HEK293 (cell line): Measurements from ENCODE around the gene ANGPTL2.

Source experiments
- BCL11A ChIP-seq: fragments of 450-650 bp; formaldehyde crosslinking; IDR thresholded peaks from 2 replicates; pipeline ENCODE4 v1.5.1; 2016; ENCODE audit warnings: low read depth, missing biosample characterization, missing genetic modification characterization
- FEZF1 ChIP-seq: fragments of 450-650 bp; formaldehyde crosslinking; IDR thresholded peaks from 2 replicates; pipeline ENCODE4 v1.5.1; 2016; ENCODE audit warnings: missing biosample characterization, missing genetic modification characterization
- GLIS1 ChIP-seq: fragments of 450-650 bp; formaldehyde crosslinking; IDR thresholded peaks from 2 replicates; pipeline ENCODE4 v1.5.1; 2016; ENCODE audit warnings: missing biosample characterization, missing genetic modification characterization
- GLIS2 ChIP-seq: fragments of 450-650 bp; formaldehyde crosslinking; IDR thresholded peaks from 2 replicates; pipeline ENCODE4 v1.5.1; 2016; ENCODE audit warnings: missing biosample characterization, missing genetic modification characterization
- KLF10 ChIP-seq: fragments of 450-650 bp; IDR thresholded peaks from 2 replicates; pipeline ENCODE4 v1.5.1; 2018; ENCODE audit warnings: missing biosample characterization, mild to moderate bottlenecking, missing genetic modification characterization
- KLF17 ChIP-seq: fragments of 450-650 bp; formaldehyde crosslinking; IDR thresholded peaks from 2 replicates; pipeline ENCODE4 v1.5.1; 2016; ENCODE audit warnings: missing biosample characterization, missing genetic modification characterization
- MEIS1 ChIP-seq: sonication (generic); formaldehyde crosslinking; IDR thresholded peaks from 2 replicates; pipeline ENCODE4 v1.8.1; 2022; ENCODE audit warnings: missing genetic modification reagents, mild to moderate bottlenecking, borderline replicate concordance
- MYNN ChIP-seq: fragments of 450-650 bp; formaldehyde crosslinking; IDR thresholded peaks from 2 replicates; pipeline ENCODE4 v1.5.1; 2016; ENCODE audit warnings: missing biosample characterization, missing genetic modification characterization, borderline replicate concordance
- PRDM2 ChIP-seq: fragments of 450-650 bp; formaldehyde crosslinking; IDR thresholded peaks from 2 replicates; pipeline ENCODE4 v1.5.1; 2016; ENCODE audit warnings: missing biosample characterization, missing genetic modification characterization, borderline replicate concordance
- PRDM4 ChIP-seq: fragments of 450-650 bp; formaldehyde crosslinking; IDR thresholded peaks from 2 replicates; pipeline ENCODE4 v1.5.1; 2017; ENCODE audit warnings: missing biosample characterization, missing genetic modification characterization
- SCRT1 ChIP-seq: fragments of 450-650 bp; formaldehyde crosslinking; IDR thresholded peaks from 2 replicates; pipeline ENCODE4 v1.5.1; 2016; ENCODE audit warnings: missing biosample characterization, missing genetic modification characterization, borderline replicate concordance
- SP2 ChIP-seq: fragments of 450-650 bp; formaldehyde crosslinking; IDR thresholded peaks from 2 replicates; pipeline ENCODE4 v1.5.1; 2016; ENCODE audit warnings: missing biosample characterization, missing genetic modification characterization
- ZBTB7A ChIP-seq: fragments of 450-650 bp; formaldehyde crosslinking; IDR thresholded peaks from 2 replicates; pipeline ENCODE4 v1.5.1; 2016; ENCODE audit warnings: low read depth, missing biosample characterization, missing genetic modification characterization
- ZFP41 ChIP-seq: fragments of 450-650 bp; formaldehyde crosslinking; IDR thresholded peaks from 2 replicates; pipeline ENCODE4 v1.5.1; 2016; ENCODE audit warnings: missing biosample characterization, missing genetic modification characterization, borderline replicate concordance
- ZNF133 ChIP-seq: fragments of 450-650 bp; formaldehyde crosslinking; IDR thresholded peaks from 2 replicates; pipeline ENCODE4 v1.5.1; 2016; ENCODE audit warnings: missing biosample characterization, missing genetic modification characterization
- ZNF16 ChIP-seq: fragments of 450-650 bp; formaldehyde crosslinking; IDR thresholded peaks from 2 replicates; pipeline ENCODE4 v1.5.1; 2016; ENCODE audit warnings: low read depth, missing biosample characterization, missing genetic modification characterization
- ZNF23 ChIP-seq: fragments of 450-650 bp; formaldehyde crosslinking; IDR thresholded peaks from 2 replicates; pipeline ENCODE4 v1.5.1; 2016; ENCODE audit warnings: missing biosample characterization, missing genetic modification characterization, borderline replicate concordance
- ZNF292 ChIP-seq: fragments of 450-650 bp; formaldehyde crosslinking; IDR thresholded peaks from 2 replicates; pipeline ENCODE4 v1.5.1; 2016; ENCODE audit warnings: low read depth, missing biosample characterization, missing genetic modification characterization, borderline replicate concordance
- ZNF335 ChIP-seq: fragments of 450-650 bp; formaldehyde crosslinking; conservative IDR thresholded peaks from 2 replicates; pipeline ENCODE4 v1.5.1; 2016; ENCODE audit warnings: missing biosample characterization, missing genetic modification characterization
- ZNF473 ChIP-seq: fragments of 450-650 bp; formaldehyde crosslinking; IDR thresholded peaks from 2 replicates; pipeline ENCODE4 v1.5.1; 2017; ENCODE audit warnings: missing biosample characterization, missing genetic modification characterization
- ZNF510 ChIP-seq: fragments of 450-650 bp; formaldehyde crosslinking; IDR thresholded peaks from 2 replicates; pipeline ENCODE4 v1.5.1; 2018; ENCODE audit warnings: mild to moderate bottlenecking, missing genetic modification characterization, missing biosample characterization; ENCODE audit not compliant: insufficient replicate concordance
- ZNF544 ChIP-seq: fragments of 450-650 bp; formaldehyde crosslinking; IDR thresholded peaks from 2 replicates; pipeline ENCODE4 v1.5.0; 2017; ENCODE audit warnings: missing biosample characterization, missing genetic modification characterization
- ZNF549 ChIP-seq: fragments of 450-650 bp; IDR thresholded peaks from 2 replicates; pipeline ENCODE4 v1.5.1; 2018; ENCODE audit warnings: missing biosample characterization, missing genetic modification characterization, mild to moderate bottlenecking, inconsistent platforms, moderate library complexity
- ZNF561 ChIP-seq: fragments of 450-650 bp; IDR thresholded peaks from 2 replicates; pipeline ENCODE4 v1.5.1; 2018; ENCODE audit warnings: missing biosample characterization, missing genetic modification characterization, borderline replicate concordance
- ZNF585B ChIP-seq: fragments of 450-650 bp; formaldehyde crosslinking; IDR thresholded peaks from 2 replicates; pipeline ENCODE4 v1.5.1; 2016; ENCODE audit warnings: missing biosample characterization, missing genetic modification characterization
- ZNF610 ChIP-seq: fragments of 450-650 bp; formaldehyde crosslinking; IDR thresholded peaks from 2 replicates; pipeline ENCODE4 v1.5.1; 2016; ENCODE audit warnings: missing biosample characterization, missing genetic modification characterization, borderline replicate concordance
- ZNF621 ChIP-seq: fragments of 450-650 bp; formaldehyde crosslinking; IDR thresholded peaks from 2 replicates; pipeline ENCODE4 v1.5.1; 2017; ENCODE audit warnings: missing biosample characterization, missing genetic modification characterization
- ZNF654 ChIP-seq: fragments of 450-650 bp; formaldehyde crosslinking; IDR thresholded peaks from 2 replicates; pipeline ENCODE4 v1.5.1; 2016; ENCODE audit warnings: low read depth, missing biosample characterization, missing genetic modification characterization
- ZNF660 ChIP-seq: fragments of 450-650 bp; IDR thresholded peaks from 2 replicates; pipeline ENCODE4 v1.5.1; 2018; ENCODE audit warnings: missing biosample characterization, mild to moderate bottlenecking, missing genetic modification characterization
- ZNF747 ChIP-seq: fragments of 450-650 bp; formaldehyde crosslinking; IDR thresholded peaks from 2 replicates; pipeline ENCODE4 v1.5.1; 2016; ENCODE audit warnings: missing biosample characterization, missing genetic modification characterization
- ZNF768 ChIP-seq: fragments of 450-650 bp; formaldehyde crosslinking; IDR thresholded peaks from 2 replicates; pipeline ENCODE4 v1.5.1; 2018; ENCODE audit warnings: missing biosample characterization, mild to moderate bottlenecking, missing genetic modification characterization
- ZSCAN23 ChIP-seq: fragments of 450-650 bp; formaldehyde crosslinking; IDR thresholded peaks from 2 replicates; pipeline ENCODE4 v1.5.1; 2016; ENCODE audit warnings: missing biosample characterization, missing genetic modification characterization

The ANGPTL2 gene

GRCh38 chr9:127122176-127123063 lies at the start of gene ANGPTL2 (continued):
- TF ChIP-seq ZNF544 (tag by site-specific recombination) (no peak), MYNN (tag by site-specific recombination) (no peak), ZNF561 (0 out of 2 replicates have a peak, but pooled peaks have one; percentile 38), ZNF16 (tag by site-specific recombination) (0 out of 2 replicates have a peak, but pooled peaks have one; percentile 10), ZSCAN23 (tag by site-specific recombination) (no peak), GLIS1 (tag by site-specific recombination) (peak; percentile 51), ZNF660 (tag by site-specific recombination) (peak; percentile 33; the same call in 1 of the 2 replicates), GLIS2 (tag by site-specific recombination) (peak; percentile 79), MEIS1 (CRISPR knock-in tag) (no peak), ZNF335 (peak; percentile 64), ZBTB7A (tag by site-specific recombination) (no peak), ZNF292 (tag by site-specific recombination) (no peak), PRDM4 (tag by site-specific recombination) (no peak), ZNF473 (tag by site-specific recombination) (no peak), SP2 (tag by site-specific recombination) (peak; percentile 74), ZFP41 (tag by site-specific recombination) (no peak), ZNF768 (no peak), SCRT1 (tag by site-specific recombination) (no peak), BCL11A (tag by site-specific recombination) (no peak), KLF17 (tag by site-specific recombination) (peak; percentile 84), KLF10 (no peak), ZNF621 (tag by site-specific recombination) (no peak), ZNF549 (tag by site-specific recombination) (no peak), ZNF654 (no peak), ZNF585B (tag by site-specific recombination) (no peak), ZNF23 (tag by site-specific recombination) (no peak), ZNF747 (tag by site-specific recombination) (no peak), ZNF510 (tag by site-specific recombination) (no peak), ZNF610 (tag by site-specific recombination) (no peak), FEZF1 (tag by site-specific recombination) (no peak), PRDM2 (no peak), ZNF133 (tag by site-specific recombination) (no peak)
